NCI-H446 (cell line): ENCODE results near the gene C13orf42.
A peak's percentile ranks its signal among the peaks of the same experiment; 100 is the strongest.

Experiments
- DNase-seq, 2 experiments: peaks; one replicate each; lab custom pipeline; 2025; lab: John Stamatoyannopoulos, UW

Gene C13orf42

GRCh38 chr13:51111174-51111573 lies at the start of gene C13orf42:
Gene C13orf42, minus strand, starts transcription at chr13:51111274. Its CDS starts 65 bp downstream, at chr13:51111209.
- no peak for DNase-seq

DNA sequence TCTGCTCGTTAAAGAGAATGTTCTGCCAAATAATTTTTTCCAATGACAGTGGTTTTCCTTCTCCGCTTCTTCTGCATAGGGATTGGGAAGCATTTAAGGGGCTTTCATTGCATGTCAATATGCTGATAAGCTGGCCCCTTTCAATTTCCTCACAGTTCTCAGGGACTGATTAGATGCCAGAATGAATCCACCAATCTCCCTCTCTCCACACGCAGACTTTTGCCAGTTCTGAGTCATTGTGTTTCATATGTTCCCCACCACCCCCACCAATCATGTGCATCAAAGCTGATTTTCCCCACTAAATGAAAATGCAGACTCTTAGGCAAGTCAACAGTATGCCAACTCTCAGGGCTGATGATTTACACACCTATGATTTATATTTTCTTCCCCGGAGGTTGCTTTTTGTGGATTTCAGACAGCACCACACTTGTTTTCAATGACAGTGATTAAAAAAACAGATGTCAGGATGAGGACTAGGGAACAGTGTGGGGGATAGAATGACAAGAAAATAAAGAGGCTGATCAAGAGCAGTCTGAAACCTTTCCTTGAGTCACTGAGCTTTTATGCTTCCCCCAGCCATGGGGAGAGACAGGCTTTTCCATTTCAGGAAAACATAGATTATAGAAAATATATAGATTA lies 47.9 kb upstream of the C13orf42 start:
- DNase-seq = peak in 1 of 2 experiments; percentile 25

GRCh38 chr13:51158365-51158764 lies 47.3 kb upstream of the C13orf42 start:
- no peak for DNase-seq

GRCh38 chr13:51156648-51157047 lies 45.6 kb upstream of the C13orf42 start:
- DNase-seq = no peak

DNA sequence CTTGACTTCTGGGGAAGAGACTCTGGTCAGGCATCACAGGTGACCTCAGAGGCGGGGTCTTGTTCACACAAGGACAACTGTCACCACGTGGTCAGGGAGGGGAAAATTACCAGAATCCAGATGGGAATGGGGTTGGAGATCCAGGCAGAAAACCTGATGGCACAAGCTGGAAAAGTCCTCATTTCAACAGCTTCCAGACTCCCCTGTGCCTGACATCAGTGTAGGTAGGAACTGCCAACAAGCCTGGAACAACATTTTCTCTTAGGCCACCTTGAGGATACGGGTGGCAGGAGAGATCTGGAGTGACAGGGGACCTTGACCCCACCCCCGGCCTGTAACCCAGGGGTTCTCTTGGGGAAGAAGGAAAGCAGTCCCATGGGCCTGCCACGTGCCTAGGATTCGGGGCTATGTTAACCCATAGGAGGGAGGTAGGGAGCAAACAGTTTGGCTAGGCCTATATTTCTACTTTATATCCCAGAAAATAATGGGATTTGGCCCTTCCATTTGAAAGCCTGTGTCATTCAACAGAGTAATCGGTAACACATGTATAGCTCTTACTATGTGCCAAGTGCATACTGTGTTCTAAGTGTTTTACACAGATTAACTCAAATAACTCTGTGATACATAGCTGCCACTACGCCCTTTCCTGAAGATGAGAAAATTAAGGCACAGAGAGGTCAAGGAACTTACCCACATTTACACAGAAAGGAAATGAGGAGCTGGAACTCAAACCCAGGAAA lies 44.9 kb upstream of the C13orf42 start:
- no peak for DNase-seq

- DNase-seq = no peak
Measured at GRCh38 chr13:51155161-51155560, 44.1 kb upstream of the C13orf42 start.

- DNase-seq = no peak
Measured at GRCh38 chr13:51154029-51154555, 43.0 kb upstream of the C13orf42 start.

DNA sequence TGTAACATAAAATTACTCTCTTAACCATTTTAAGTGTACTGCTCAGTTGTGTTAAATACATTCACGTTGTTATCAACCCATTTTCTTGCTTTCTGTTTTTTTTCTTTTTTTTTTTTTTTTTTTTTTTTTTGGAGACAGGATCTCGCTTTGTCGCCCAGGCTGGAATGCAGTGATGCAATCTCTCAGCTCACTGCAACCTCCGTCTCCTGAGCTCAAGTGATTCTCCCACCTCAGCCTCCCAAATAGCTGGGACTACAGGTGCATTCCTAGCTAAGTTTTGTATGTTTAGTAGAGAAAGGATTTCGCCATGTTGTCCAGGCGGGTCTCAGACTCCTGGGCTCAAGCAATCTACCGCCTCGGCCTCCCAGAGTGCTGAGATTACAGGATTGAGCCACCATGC lies 42.5 kb upstream of the C13orf42 start:
- DNase-seq = no peak

GRCh38 chr13:51152701-51153100 lies 41.6 kb upstream of the C13orf42 start:
- DNase-seq = no peak

DNA sequence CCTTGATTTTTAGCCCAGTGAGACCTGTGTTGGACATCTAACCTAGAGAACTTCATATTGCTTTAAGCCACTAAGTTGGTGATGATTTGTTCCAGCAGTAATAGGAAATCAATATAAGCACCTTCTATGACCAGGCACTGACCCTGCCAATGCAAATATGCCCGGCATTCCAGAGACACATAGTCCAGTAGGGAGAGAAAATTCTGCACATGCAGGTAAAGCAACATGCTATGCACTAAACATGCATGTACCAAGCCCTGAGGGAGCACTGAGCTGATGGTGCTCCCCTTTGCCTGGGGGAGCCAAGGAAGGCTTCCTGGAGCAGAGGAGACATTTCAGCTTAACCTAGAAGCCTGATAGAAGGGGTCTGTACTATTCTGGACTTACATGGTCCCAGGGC lies 40.4 kb upstream of the C13orf42 start:
- no peak for DNase-seq

DNA sequence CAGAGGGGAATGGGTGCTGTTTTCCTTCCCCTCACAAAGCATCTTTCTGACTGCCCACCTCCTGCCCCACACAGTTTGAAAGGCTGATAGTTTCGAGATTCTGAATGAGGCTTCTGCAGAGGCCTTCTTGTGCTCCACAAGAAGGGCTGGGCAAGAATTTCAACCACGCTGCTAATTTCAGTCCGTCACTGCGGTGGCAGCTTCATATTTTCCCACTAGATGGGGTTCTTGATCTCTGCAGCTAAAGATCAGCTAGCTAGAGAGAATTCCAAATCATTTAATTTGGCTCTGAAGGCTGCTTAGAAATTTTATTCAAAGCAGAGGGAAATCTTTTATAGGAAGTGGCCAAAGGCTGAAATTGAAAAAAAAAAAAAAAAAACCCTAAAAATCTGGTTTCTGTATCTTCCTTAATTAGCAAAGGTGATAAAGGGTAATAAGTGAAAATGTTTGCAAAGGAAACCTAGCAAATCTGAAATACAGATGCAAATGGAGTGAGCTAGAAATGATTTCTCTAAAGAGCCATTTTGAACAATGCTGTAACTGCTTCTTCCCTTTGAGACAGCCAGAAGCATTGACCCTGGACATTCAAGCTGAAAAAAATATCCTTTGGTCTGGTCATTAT lies 38.0 kb upstream of the C13orf42 start:
- peak; percentile 1 to 61 for DNase-seq

GRCh38 chr13:51148223-51148951 lies 37.3 kb upstream of the C13orf42 start:
- no peak for DNase-seq

DNA sequence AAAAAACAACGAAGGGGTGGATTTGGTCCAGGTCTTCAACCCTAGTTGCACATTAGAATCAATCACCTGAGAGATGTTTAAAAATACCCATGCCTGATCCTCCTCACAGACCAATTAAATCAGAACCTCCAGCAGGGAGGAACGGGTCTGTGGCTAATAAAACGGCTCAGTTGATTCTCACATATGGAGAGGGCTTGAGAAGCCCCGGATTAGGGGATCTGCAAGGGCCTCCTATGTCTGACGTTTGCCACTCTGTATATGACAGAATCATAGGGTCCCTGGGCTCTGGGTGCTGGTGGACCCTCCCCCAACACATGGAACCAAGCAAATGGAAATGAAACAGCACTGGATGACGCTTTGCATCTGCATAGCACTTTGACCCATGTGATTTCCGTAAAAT lies 36.7 kb upstream of the C13orf42 start:
- no peak for DNase-seq

DNA sequence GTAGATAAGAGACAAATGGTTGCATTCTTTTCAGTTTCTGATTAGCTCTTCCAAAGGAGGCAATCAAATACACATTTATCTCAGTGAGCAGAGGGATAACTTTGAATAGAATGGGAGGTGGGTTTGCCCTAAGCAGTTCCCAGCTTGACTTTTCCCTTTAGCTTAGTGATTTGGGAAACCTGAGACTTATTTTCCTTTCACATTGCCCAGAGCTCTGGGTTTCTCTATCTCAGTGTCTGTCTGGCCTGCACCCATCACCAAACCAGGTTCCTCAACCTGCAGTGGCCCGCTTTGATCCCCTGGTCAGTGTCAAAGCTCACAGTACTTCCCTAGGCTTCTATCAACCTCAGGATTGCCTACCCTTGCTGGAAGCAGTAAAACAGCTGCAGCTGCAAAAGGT lies 35.6 kb upstream of the C13orf42 start:
- DNase-seq = no peak

- no peak for DNase-seq
Measured at GRCh38 chr13:51137250-51137649, 26.2 kb upstream of the C13orf42 start.

DNA sequence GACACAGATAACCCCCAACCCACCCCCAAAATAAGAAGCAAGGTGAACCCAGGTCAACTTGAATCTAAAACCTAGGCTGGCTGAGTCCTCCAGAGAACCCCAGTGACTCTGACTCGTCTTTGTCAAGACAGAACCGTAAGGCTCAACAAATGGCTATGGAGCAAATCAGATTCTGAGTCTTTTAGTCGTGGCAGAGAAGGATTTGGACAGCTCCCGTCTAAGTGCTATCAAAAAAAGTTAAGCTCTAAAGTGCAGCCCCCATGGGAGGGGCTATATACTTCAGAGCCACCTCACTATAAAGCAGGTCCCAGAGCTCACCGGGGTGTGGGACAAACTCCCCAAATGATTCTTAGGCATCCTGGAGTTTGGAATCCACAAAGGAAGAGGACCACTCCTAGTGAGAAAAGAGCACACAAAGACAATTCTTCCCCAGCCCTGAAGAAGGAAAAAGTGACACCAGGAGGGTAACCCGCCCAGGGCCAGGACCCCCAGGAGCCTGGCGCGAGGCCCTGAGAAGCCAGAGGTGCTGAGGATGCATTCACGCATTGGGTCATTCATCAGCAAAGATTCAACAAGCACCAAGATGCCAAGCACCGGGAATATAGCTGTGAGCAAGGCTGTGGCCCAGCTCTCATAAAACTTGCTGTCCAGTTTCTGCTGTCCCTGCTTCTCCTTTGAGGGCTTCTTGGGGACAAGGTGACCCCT lies 25.4 kb upstream of the C13orf42 start:
- no peak for DNase-seq

DNA sequence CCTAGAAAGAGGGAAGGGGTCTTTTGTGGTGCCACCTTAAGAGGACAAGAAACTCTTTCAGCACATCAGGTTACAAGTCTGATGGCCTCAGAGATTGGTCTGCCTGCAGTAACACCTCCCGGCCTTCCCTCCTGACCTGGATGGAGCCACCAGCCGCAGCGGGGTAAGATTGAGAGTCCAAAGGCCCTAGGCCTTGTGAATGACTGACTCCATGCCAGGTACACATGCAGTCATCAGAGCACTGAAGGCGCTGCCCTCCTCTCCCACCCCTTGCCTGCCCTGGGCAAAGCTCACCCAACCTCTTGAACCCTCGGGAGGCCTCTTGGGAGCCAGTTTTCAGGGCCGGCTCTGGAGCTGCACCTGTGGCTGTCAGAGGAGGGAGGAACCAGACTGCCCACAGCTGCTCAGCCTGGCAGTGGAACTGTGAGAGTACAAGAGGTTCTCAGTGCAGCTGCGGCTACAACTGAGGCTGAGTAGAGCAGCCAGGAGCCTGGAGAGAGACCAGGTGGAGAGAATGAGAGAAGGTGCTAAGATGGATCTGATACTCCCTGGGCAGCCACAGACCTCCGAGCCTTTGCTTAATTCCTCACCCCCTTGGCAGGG lies 23.8 kb upstream of the C13orf42 start:
- DNase-seq = no peak

- no peak for DNase-seq
Measured at GRCh38 chr13:51130348-51130747, 19.3 kb upstream of the C13orf42 start.

DNA sequence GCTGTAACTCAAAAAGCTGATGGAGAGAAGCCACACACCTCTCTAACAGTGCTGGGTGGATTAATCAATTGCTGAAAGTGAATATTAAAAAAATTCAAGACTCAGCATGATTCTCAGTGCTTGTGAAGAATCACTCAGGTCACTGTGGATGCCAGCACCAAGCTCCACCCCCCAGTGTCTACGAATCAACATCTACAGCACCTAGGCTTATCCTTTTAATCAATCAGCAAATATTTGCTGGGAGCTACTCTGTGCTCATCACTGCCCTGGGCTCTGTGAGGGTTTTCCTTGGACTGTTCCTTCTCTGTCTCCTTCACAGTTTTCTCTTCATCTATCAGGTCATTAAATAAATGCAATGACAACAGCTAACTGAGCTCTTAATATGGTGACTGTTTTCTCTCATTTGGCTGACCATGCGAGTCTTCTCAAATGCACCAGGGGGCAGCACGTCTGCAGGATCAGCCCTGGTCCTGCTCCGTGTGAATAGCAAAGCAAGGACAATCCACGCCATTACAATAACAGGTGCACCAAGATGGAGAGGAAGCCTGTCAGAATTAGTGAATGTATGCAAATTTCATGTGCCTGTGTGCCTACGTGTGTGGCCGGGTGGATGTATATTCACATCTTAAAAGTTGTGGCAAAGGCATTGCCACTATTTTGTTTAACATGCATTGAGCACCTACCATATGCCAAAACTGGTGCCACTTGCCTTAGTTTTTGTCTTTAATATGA lies 14.6 kb upstream of the C13orf42 start:
- DNase-seq = peak; percentile 32 to 65

DNA sequence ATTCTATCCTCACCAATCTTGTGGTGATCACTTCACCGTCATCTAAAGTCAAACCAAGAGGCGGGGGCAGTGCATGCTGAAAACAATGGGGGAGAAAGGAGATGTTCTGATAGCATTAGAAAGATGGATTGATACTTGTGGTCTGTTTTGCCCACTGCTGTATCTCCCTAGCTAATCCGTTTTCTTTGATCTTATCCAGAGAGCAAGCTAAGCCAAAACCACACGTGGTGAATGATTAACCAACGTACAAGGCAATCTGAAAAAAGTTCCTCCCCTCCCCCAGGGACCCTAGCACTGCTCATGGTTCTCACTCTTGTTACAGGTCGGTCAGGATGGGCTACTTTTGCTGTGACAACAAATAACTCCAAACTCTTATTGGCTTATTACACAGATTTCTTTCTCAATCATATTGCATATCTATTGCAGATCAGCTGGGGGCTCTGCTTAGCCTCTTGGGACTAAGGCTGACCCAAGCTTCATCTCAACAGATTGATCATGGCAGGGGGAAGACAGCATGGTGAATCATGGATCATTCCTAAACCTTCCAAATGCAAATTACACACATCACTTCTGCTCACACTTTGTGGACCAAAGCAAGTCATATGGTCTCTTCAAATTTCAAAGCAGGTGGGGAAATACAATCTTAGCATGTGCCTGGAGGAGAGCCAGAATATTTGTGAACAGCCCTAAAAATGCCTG lies 11.9 kb upstream of the C13orf42 start:
- DNase-seq = no peak
